ENCODE data around the gene SCARF2.

DNA sequence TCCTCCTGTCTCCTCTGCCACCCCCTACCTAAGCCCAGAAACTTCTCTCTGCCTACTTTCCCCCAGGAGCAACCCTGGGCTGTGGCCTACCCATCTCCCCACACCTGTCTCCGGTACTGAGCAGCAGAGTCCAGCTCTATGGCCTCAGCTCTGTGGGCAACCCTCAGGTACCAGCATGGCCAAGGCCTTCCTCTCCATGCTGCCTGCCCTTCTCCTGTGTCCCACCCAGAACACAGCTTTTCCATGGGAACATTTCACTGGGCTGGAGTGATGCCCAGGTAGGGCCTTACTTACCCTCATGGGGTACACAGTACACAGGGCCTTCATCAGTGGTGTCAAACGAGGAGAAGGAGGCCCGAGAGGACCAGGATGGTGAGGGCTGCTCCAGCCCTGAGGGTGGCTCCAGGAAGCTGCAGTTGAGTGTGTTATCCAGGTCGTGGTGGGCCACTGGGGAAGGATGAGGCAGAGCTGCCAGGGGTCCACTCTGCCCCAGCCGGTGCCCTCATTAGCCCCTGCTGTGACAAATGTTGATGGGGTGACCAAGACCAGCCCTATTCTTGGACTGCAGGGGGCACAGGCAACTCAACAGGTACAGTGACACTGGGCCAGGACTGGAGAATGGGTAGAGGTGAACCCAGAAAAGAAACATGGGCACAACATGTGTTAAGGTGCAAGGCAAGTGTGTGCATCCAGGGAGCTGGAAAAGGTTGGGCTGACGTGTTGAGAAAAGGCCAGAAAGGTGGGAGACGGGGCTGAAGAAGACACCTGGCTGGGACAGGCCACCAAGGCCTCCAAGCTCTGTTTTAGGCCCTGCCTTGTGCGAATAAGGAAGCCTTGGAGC lies 10.3 kb downstream of the SCARF2 start:
- TF ChIP-seq, protein P1, sequence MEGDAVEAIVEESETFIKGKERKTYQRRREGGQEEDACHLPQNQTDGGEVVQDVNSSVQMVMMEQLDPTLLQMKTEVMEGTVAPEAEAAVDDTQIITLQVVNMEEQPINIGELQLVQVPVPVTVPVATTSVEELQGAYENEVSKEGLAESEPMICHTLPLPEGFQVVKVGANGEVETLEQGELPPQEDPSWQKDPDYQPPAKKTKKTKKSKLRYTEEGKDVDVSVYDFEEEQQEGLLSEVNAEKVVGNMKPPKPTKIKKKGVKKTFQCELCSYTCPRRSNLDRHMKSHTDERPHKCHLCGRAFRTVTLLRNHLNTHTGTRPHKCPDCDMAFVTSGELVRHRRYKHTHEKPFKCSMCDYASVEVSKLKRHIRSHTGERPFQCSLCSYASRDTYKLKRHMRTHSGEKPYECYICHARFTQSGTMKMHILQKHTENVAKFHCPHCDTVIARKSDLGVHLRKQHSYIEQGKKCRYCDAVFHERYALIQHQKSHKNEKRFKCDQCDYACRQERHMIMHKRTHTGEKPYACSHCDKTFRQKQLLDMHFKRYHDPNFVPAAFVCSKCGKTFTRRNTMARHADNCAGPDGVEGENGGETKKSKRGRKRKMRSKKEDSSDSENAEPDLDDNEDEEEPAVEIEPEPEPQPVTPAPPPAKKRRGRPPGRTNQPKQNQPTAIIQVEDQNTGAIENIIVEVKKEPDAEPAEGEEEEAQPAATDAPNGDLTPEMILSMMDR (conservative IDR thresholded peaks at IDR 0.05; ENCODE audit: low read depth, low read length): no peak
- TF ChIP-seq EZH2 (IDR thresholded peaks at IDR 0.05; ENCODE audit: borderline replicate concordance, low read depth, low read length, poor library complexity, severe bottlenecking): no peak
